Frontal cortex (tissue), 4 donors: Measurements from ENCODE around the gene PUM1. TPM values are rescaled to one million over a fixed set of nuclear protein-coding genes. Genes with fewer than 3 reads are reported as not detected.
"Not testable (repeated sequence)": the region's sequence is repeated elsewhere in the genome, so short reads cannot be mapped to it uniquely, and the experiment has no call there.

ENCODE experiments used
- DNase-seq, 2 donors: peaks; one replicate each; pipeline ENCODE4 v3.0.0; 2012; ENCODE audit warnings: low spot score in 2 of 2
- FAIRE-seq: peaks from 2 replicates; lab custom pipeline; 2012; peaks lifted over from hg19 to GRCh38; lab: Jason Lieb, UNC
- total RNA-seq: library from RNA; depleted of rRNA; stranded (reverse); fragments of >200 nt; gene quantifications from one replicate; pipeline ENCODE4 v1.2.3, GENCODE V29; 2014
- donor health status: control.
- donor health status: control.
- donor health status: control.

PUM1 gene
- total RNA-seq, 1 donor from 2014 or later = 123 TPM

GRCh38 chr1:30972349-30972748 lies 93.2 kb downstream of the PUM1 start:
- DNase-seq, FAIRE-seq: not testable (repeated sequence)

GRCh38 chr1:30971496-30971895 lies 94.0 kb downstream of the PUM1 start:
- DNase-seq (no peak), FAIRE-seq (no peak)

- FAIRE-seq (no peak), DNase-seq (no peak)
Observed at GRCh38 chr1:30969903-30970302, 95.6 kb downstream of the PUM1 start.

- FAIRE-seq = no peak
Observed at GRCh38 chr1:30968220-30968971, 97.1 kb downstream of the PUM1 start.

GRCh38 chr1:30966690-30967369 lies 98.7 kb downstream of the PUM1 start:
- no peak for FAIRE-seq
- DNase-seq = no peak

More at GRCh38 chr1:30968220-30968971, 97.1 kb downstream of the PUM1 start:
- no peak for DNase-seq

- DNase-seq (no peak), FAIRE-seq (no peak)
Observed at GRCh38 chr1:30965924-30966599, 99.5 kb downstream of the PUM1 start.

GRCh38 chr1:30964706-30965105 lies 100.8 kb downstream of the PUM1 start:
- DNase-seq = no peak
- FAIRE-seq = no peak

GRCh38 chr1:30962609-30963508 lies 102.7 kb downstream of the PUM1 start:
- FAIRE-seq (no peak), DNase-seq (no peak)

GRCh38 chr1:30957560-30958222 lies 107.8 kb downstream of the PUM1 start:
- no peak for FAIRE-seq
- DNase-seq = no peak

GRCh38 chr1:30955448-30956015 lies 110.0 kb downstream of the PUM1 start:
- DNase-seq = no peak
- FAIRE-seq = no peak

GRCh38 chr1:30953685-30954084 lies 111.8 kb downstream of the PUM1 start:
- DNase-seq (no peak), FAIRE-seq (no peak)

GRCh38 chr1:30952098-30952497 lies 113.4 kb downstream of the PUM1 start:
- DNase-seq (peak in 1 of 2 donors; percentile 38), FAIRE-seq (no peak)

GRCh38 chr1:30950700-30951099 lies 114.8 kb downstream of the PUM1 start:
- no peak for DNase-seq
- FAIRE-seq = no peak

- no peak for FAIRE-seq
- no peak for DNase-seq
Observed at GRCh38 chr1:30950053-30950452, 115.5 kb downstream of the PUM1 start.

GRCh38 chr1:30949487-30949838 lies 116.1 kb downstream of the PUM1 start:
- DNase-seq, FAIRE-seq: not testable (repeated sequence)

GRCh38 chr1:30948813-30949486 lies 116.6 kb downstream of the PUM1 start:
- not testable (repeated sequence) for DNase-seq, FAIRE-seq

- DNase-seq = no peak
- no peak for FAIRE-seq
Observed at GRCh38 chr1:30948278-30948677, 117.2 kb downstream of the PUM1 start.

GRCh38 chr1:30947212-30947611 lies 118.3 kb downstream of the PUM1 start:
- FAIRE-seq = no peak

More at GRCh38 chr1:30947212-30947611, 118.3 kb downstream of the PUM1 start:
- DNase-seq = no peak
